Lower leg skin (tissue), 3 donors: ENCODE results near the gene CRYM.

ENCODE experiments used
- POLR2A ChIP-seq, 2 donors: fragments of 450-650 bp; IDR thresholded peaks; one replicate each; pipeline ENCODE4 v1.6.1; 2016 to 2017; ENCODE audit warnings: antibody characterized with exemption in 2 of 2, mild to moderate bottlenecking in 1 of 2, moderate library complexity in 1 of 2
- TF ChIP-seq, protein P1 (sequence below), 3 donors: fragments of 450-650 bp; IDR thresholded peaks; one replicate each; pipeline ENCODE4 v1.5.1; 2016; ENCODE audit warnings: antibody characterized with exemption in 3 of 3, mild to moderate bottlenecking in 3 of 3, moderate library complexity in 2 of 3

DNA sequence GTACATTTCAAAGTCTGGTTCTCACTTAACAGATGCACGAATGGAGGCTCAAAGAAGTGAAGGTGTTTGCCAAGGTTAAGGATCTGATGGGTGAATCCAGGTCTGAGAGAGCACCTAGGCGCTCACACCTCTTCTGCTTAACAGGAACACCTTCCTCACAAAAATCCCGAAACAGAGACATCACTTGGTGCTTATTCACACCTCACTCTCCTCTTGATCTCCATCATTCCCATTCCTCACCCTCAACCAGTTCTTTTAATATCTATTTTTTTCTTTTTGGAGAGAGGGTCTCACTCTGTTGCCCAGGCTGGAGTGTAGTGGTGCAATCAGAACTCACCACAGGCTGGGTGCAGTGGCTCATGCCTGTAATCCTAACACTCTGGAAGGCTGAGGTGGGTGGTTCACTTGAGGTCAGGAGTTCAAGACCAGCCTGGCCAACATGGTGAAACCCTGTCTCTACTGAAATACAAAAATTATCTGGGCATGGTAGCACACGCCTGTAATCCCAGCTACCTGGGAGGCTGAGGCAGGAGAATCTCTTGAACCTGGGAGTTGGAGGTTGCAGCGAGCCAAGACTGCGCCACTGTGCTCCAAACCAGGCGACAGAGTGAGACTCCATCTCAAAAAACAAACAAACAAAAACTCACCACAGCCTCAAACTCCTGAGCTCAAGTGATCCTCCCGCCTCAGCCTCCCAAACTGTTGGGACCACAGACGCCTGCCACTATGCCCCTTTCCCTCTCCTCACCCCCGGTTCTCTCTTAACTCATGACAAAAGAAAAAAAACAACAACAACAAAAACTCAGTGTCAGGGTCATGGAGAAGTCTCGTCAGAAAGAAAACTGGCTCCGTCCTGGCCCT lies 15.1 kb downstream of the CRYM start:
- TF ChIP-seq, protein P1, sequence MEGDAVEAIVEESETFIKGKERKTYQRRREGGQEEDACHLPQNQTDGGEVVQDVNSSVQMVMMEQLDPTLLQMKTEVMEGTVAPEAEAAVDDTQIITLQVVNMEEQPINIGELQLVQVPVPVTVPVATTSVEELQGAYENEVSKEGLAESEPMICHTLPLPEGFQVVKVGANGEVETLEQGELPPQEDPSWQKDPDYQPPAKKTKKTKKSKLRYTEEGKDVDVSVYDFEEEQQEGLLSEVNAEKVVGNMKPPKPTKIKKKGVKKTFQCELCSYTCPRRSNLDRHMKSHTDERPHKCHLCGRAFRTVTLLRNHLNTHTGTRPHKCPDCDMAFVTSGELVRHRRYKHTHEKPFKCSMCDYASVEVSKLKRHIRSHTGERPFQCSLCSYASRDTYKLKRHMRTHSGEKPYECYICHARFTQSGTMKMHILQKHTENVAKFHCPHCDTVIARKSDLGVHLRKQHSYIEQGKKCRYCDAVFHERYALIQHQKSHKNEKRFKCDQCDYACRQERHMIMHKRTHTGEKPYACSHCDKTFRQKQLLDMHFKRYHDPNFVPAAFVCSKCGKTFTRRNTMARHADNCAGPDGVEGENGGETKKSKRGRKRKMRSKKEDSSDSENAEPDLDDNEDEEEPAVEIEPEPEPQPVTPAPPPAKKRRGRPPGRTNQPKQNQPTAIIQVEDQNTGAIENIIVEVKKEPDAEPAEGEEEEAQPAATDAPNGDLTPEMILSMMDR (IDR thresholded peaks at IDR 0.05): no peak
- no peak for TF ChIP-seq POLR2A (IDR thresholded peaks at IDR 0.05)
